CD14-positive monocyte (primary cell): ENCODE measurements around the gene ARID3C. TPM values are rescaled to one million over a fixed set of nuclear protein-coding genes. Genes with fewer than 3 reads are reported as not detected.

Experiments used
- DNase-seq, 3 donors: peaks; one replicate each; pipeline ENCODE4 v3.0.0-alpha.2; 2011 to 2022
- H2AFZ ChIP-seq: 2 replicates; pipeline ENCODE4 v1.6.0; 2012; ENCODE audit warnings: mild to moderate bottlenecking, low read depth, low read length, inconsistent platforms; ENCODE audit not compliant: insufficient read depth, poor library complexity, severe bottlenecking
- H3K27ac ChIP-seq, 2 donors: 1 replicate in 1 of 2; 2 replicates in 1 of 2; pipeline ENCODE4 v1.5.1; 2012 to 2013; ENCODE audit warnings: low read length in 2 of 2, control low read depth in 1 of 2, inconsistent platforms in 1 of 2, low read depth in 1 of 2, mild to moderate bottlenecking in 1 of 2
- H3K27me3 ChIP-seq, 2 donors: one replicate each; pipeline versions ENCODE4 v1.6.0 to v1.6.1; 2011 to 2013; ENCODE audit warnings: low read length in 2 of 2; ENCODE audit not compliant: control insufficient read depth in 2 of 2, insufficient read depth in 2 of 2
- H3K36me3 ChIP-seq, 2 donors: replicated peaks in 1 of 2; 1 replicate in 1 of 2; 2 replicates in 1 of 2; pipeline versions ENCODE4 v1.5.1 to v1.6.1; 2012 to 2013; ENCODE audit warnings: low read length in 2 of 2, control low read depth in 1 of 2, inconsistent platforms in 1 of 2, mild to moderate bottlenecking in 1 of 2; ENCODE audit not compliant: insufficient read depth in 2 of 2, control insufficient read depth in 1 of 2
- H3K4me1 ChIP-seq, 2 donors: 1 replicate in 1 of 2; 2 replicates in 1 of 2; pipeline versions ENCODE4 v1.5.1 to v1.6.1; 2012 to 2013; ENCODE audit warnings: low read length in 2 of 2, control low read depth in 1 of 2, inconsistent platforms in 1 of 2, mild to moderate bottlenecking in 1 of 2, moderate library complexity in 1 of 2; ENCODE audit not compliant: insufficient read depth in 2 of 2, control insufficient read depth in 1 of 2
- H3K4me2 ChIP-seq: replicated peaks from 2 replicates; pipeline ENCODE3; 2012; ENCODE audit warnings: low read length, moderate library complexity, mild to moderate bottlenecking; ENCODE audit not compliant: poor library complexity, severe bottlenecking; ENCODE audit errors: extremely low read depth
- H3K4me3 ChIP-seq, 3 experiments: fragments of 200-600 bp in 1 of 3; sonication (generic) in 1 of 3; replicated peaks in 1 of 3; 1 replicate in 2 of 3; 2 replicates in 1 of 3; pipeline ENCODE4 v1.5.1; 2011 to 2013; ENCODE audit warnings: low read length in 3 of 3, mild to moderate bottlenecking in 3 of 3, control low read depth in 2 of 3, low read depth in 2 of 3, inconsistent platforms in 1 of 3, moderate library complexity in 1 of 3
- H3K79me2 ChIP-seq: 2 replicates; pipeline ENCODE4 v1.6.0; 2012; ENCODE audit warnings: mild to moderate bottlenecking, control low read depth, inconsistent platforms, low read length, moderate library complexity; ENCODE audit not compliant: insufficient read depth
- H3K9ac ChIP-seq: 2 replicates; pipeline ENCODE4 v1.6.0; 2017; ENCODE audit warnings: low read length, mild to moderate bottlenecking; ENCODE audit not compliant: insufficient read depth, poor library complexity, severe bottlenecking
- H3K9me3 ChIP-seq, 2 donors: replicated peaks in 1 of 2; 1 replicate in 1 of 2; 2 replicates in 1 of 2; pipeline versions ENCODE4 v1.5.1 to v1.6.1; 2012 to 2013; ENCODE audit warnings: low read length in 2 of 2, control low read depth in 1 of 2; ENCODE audit not compliant: control insufficient read depth in 1 of 2, insufficient read depth in 1 of 2
- H4K20me1 ChIP-seq: 2 replicates; pipeline ENCODE4 v1.6.0; 2012; ENCODE audit warnings: mild to moderate bottlenecking, low read length, control low read depth, moderate library complexity; ENCODE audit not compliant: insufficient read depth
- H3K27ac Mint-ChIP-seq, 7 donors: one replicate each; pipeline ENCODE4 v1.8.0; 2020; ENCODE audit warnings: mild to moderate bottlenecking in 7 of 7, mixed read lengths in 7 of 7, moderate library complexity in 6 of 7, inconsistent platforms in 2 of 7
- H3K27me3 Mint-ChIP-seq, 3 donors: one replicate each; pipeline ENCODE4 v1.8.0; 2021 to 2022; ENCODE audit warnings: low read depth in 3 of 3, mild to moderate bottlenecking in 3 of 3, mixed read lengths in 3 of 3, moderate library complexity in 3 of 3, inconsistent platforms in 1 of 3
- H3K36me3 Mint-ChIP-seq, 2 donors: one replicate each; pipeline ENCODE4 v1.8.0; 2020; ENCODE audit warnings: mixed read lengths in 2 of 2, inconsistent platforms in 1 of 2, mild to moderate bottlenecking in 1 of 2
- H3K4me1 Mint-ChIP-seq: one replicate; pipeline ENCODE4 v1.8.0; 2020; ENCODE audit warnings: mild to moderate bottlenecking, mixed read lengths
- H3K4me3 Mint-ChIP-seq, 2 donors: one replicate each; pipeline ENCODE4 v1.8.0; 2020; ENCODE audit warnings: mild to moderate bottlenecking in 2 of 2, mixed read lengths in 2 of 2, moderate library complexity in 1 of 2
- H3K9me3 Mint-ChIP-seq, 7 donors: one replicate each; pipeline ENCODE4 v1.8.0; 2020 to 2022; ENCODE audit warnings: mixed read lengths in 7 of 7, mild to moderate bottlenecking in 6 of 7, moderate library complexity in 6 of 7, inconsistent platforms in 2 of 7
- CTCF ChIP-seq: fragments of 200-600 bp; IDR thresholded peaks from one replicate; pipeline ENCODE4 v1.8.0; 2022; ENCODE audit warnings: antibody characterized with exemption, mild to moderate bottlenecking
- WGBS: methylation state at CpG from one replicate; pipeline ENCODE4 v1.1.5; 2013; ENCODE audit warnings: missing lambda C conversion rate; ENCODE audit not compliant: insufficient coverage; 5-methylcytosine and 5-hydroxymethylcytosine counted together
- intact Hi-C, 2 donors: fragments of 100-400 bp; cut with micrococcal nuclease; formaldehyde crosslinking; loops; one replicate each; pipeline versions ENCODE4 v1.15.0 to v1.15.1; 2023
- polyA plus RNA-seq, 3 donors: library from polyadenylated mRNA; depleted of rRNA in 1 of 3; unstranded in 2 of 3; stranded (reverse) in 1 of 3; fragments of 300-500 nt in 2 of 3; fragments of >200 nt in 1 of 3; fragmentation: Illumina TruSeq in 2 of 3; gene quantifications; 1 replicate in 2 of 3; 2 replicates in 1 of 3; pipeline ENCODE4 v1.2.3, GENCODE V29; 2012 to 2021

ARID3C gene
- polyA plus RNA-seq, 3 donors = not detected

DNA sequence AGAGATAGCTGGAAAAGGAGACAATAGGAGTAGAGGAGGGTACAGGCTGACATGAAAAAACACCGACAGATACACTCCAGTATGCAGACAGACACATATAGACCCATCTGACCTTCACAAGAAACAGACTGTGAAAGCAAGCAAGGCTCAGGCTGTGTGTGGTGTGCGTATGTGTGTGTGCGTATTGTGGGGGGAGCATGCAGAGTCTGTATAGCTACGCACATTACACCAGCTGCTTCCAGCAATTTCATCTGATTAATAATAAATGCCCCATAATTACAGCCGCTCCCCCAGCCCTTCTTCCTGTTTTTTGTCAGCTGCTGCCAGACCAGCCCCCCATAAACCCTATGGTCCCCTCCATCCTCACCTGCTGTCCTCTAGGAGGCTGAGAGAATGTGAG is 46.1 kb downstream of the ARID3C start:
- peaks cover 68 to 83% (median 73%) of the 10 kb centered on the region in 3 donors for H3K27me3 Mint-ChIP-seq
- no CpG with 5 or more reads among the region's 5 CpGs for WGBS
- H2AFZ ChIP-seq = no peak overlapping the region
- H3K4me1 ChIP-seq = no peaks in the 10 kb centered on the region
- H3K4me1 Mint-ChIP-seq = no peaks in the 10 kb centered on the region
- peak overlapping the region in 1 of 2 donors; percentile 20 for H3K4me3 Mint-ChIP-seq
- no peaks in the 10 kb centered on the region for H3K79me2 ChIP-seq
- no peaks in the 10 kb centered on the region for H4K20me1 ChIP-seq
- no peak for DNase-seq
- intact Hi-C loops = no loop called here
- peaks cover 44 to 85% of the 10 kb centered on the region in 2 donors for H3K27me3 ChIP-seq
- no peak overlapping the region for H3K9ac ChIP-seq
- H3K36me3 ChIP-seq = no peaks in the 10 kb centered on the region
- no peaks in the 10 kb centered on the region for H3K36me3 Mint-ChIP-seq
- H3K27ac ChIP-seq = no peak overlapping the region
- H3K4me3 ChIP-seq = no peak overlapping the region
- peaks cover 0 to 31% of the 10 kb centered on the region in 2 donors for H3K9me3 ChIP-seq
- no peak overlapping the region for H3K4me2 ChIP-seq
- peaks cover 0 to 4% (median 0%) of the 10 kb centered on the region in 7 donors for H3K9me3 Mint-ChIP-seq
- no peak for TF ChIP-seq CTCF
- H3K27ac Mint-ChIP-seq = no peak overlapping the region

GRCh38 chr9:34581318-34581717 is 47.5 kb downstream of the ARID3C start:
- Histone ChIP-seq H3K4me1 (no peaks in the 10 kb centered on the region), H3K4me3 (no peak overlapping the region), H3K27ac (no peak overlapping the region), H3K9ac (no peak overlapping the region), H3K79me2 (no peaks in the 10 kb centered on the region), H3K27me3 (peaks cover 39 to 84% of the 10 kb centered on the region in 2 donors), H4K20me1 (no peaks in the 10 kb centered on the region), H2AFZ (no peak overlapping the region), H3K9me3 (peaks cover 0 to 30% of the 10 kb centered on the region in 2 donors), H3K36me3 (no peaks in the 10 kb centered on the region), H3K4me2 (no peak overlapping the region)
- Mint-ChIP-seq H3K27me3 (peaks cover 67 to 82% (median 72%) of the 10 kb centered on the region in 3 donors), H3K4me1 (peaks cover 2% of the 10 kb centered on the region), H3K9me3 (peaks cover 0 to 7% (median 3%) of the 10 kb centered on the region in 7 donors), H3K27ac (no peak overlapping the region), H3K36me3 (peaks cover 0 to 1% of the 10 kb centered on the region in 2 donors), H3K4me3 (no peak overlapping the region)
- DNase-seq = no peak
- intact Hi-C loops = no loop called here
- WGBS = no CpG with 5 or more reads among the region's 3 CpGs
- TF ChIP-seq CTCF = no peak
